SK-N-DZ (cell line): ENCODE measurements around the gene ALK.

Experiments
- DNase-seq: peaks from one replicate; pipeline ENCODE4 v3.0.0-alpha.2; 2015; ENCODE audit warnings: low spot score

Gene ALK

GRCh38 chr2:29579495-29580169 lies 341.8 kb downstream of the ALK start:
- peak; percentile 90 for DNase-seq

GRCh38 chr2:29578084-29578598 lies 343.2 kb downstream of the ALK start:
- DNase-seq: no peak

- no peak for DNase-seq
These were observed 345.2 kb downstream of the ALK start for GRCh38 chr2:29576231-29576630.

GRCh38 chr2:29575370-29575890 lies 346.0 kb downstream of the ALK start:
- no peak for DNase-seq

GRCh38 chr2:29573612-29574011 lies 347.8 kb downstream of the ALK start:
- no peak for DNase-seq

GRCh38 chr2:29573147-29573546 lies 348.2 kb downstream of the ALK start:
- no peak for DNase-seq

GRCh38 chr2:29570539-29570938 lies 350.8 kb downstream of the ALK start:
- DNase-seq: no peak

GRCh38 chr2:29567906-29568520 lies 353.4 kb downstream of the ALK start:
- no peak for DNase-seq

GRCh38 chr2:29563697-29564096 lies 357.7 kb downstream of the ALK start:
- no peak for DNase-seq

GRCh38 chr2:29562896-29563295 lies 358.5 kb downstream of the ALK start:
- no peak for DNase-seq

- DNase-seq: no peak
These were observed 359.1 kb downstream of the ALK start for GRCh38 chr2:29562319-29562718.

- no peak for DNase-seq
These were observed 359.8 kb downstream of the ALK start for GRCh38 chr2:29561628-29562027.

- DNase-seq: no peak
These were observed 360.2 kb downstream of the ALK start for GRCh38 chr2:29561181-29561580.

- no peak for DNase-seq
These were observed 360.8 kb downstream of the ALK start for GRCh38 chr2:29560566-29560965.

GRCh38 chr2:29560030-29560429 lies 361.4 kb downstream of the ALK start:
- DNase-seq: no peak

GRCh38 chr2:29559578-29559977 lies 361.8 kb downstream of the ALK start:
- no peak for DNase-seq

GRCh38 chr2:29558097-29558496 lies 363.3 kb downstream of the ALK start:
- no peak for DNase-seq

- DNase-seq: no peak
These were observed 364.1 kb downstream of the ALK start for GRCh38 chr2:29557268-29557667.

- DNase-seq: no peak
These were observed 372.4 kb downstream of the ALK start for GRCh38 chr2:29549069-29549380.

- no peak for DNase-seq
These were observed 376.5 kb downstream of the ALK start for GRCh38 chr2:29544917-29545316.

- DNase-seq: no peak
These were observed 377.4 kb downstream of the ALK start for GRCh38 chr2:29544031-29544430.

- DNase-seq: no peak
These were observed 386.2 kb downstream of the ALK start for GRCh38 chr2:29535188-29535587.

GRCh38 chr2:29532436-29532835 lies 388.9 kb downstream of the ALK start:
- DNase-seq: no peak
